Spleen (tissue), 11 donors: ENCODE results near the gene SLC2A14. TPM values are rescaled to one million over a fixed set of nuclear protein-coding genes. Genes with fewer than 3 reads are reported as not detected.
"Not testable (repeated sequence)": the region's sequence is repeated elsewhere in the genome, so short reads cannot be mapped to it uniquely, and the experiment has no call there.

ENCODE experiments used
- DNase-seq: peaks from one replicate; pipeline ENCODE4 v3.0.0-alpha.2; 2020
- H3K27ac ChIP-seq, 8 donors: fragments of 200-600 bp; sonication (generic) in 7 of 8; 1 replicate in 4 of 8; 2 replicates in 4 of 8; pipeline versions ENCODE4 v1.5.0 to v1.8.0; 2016 to 2021; ENCODE audit warnings: inconsistent platforms in 4 of 8, mild to moderate bottlenecking in 4 of 8, moderate library complexity in 1 of 8
- H3K27me3 ChIP-seq, 7 donors: fragments of 200-600 bp; sonication (generic) in 6 of 7; replicated peaks in 1 of 7; 1 replicate in 4 of 7; 2 replicates in 3 of 7; pipeline versions ENCODE4 v1.5.0 to v1.8.0; 2016 to 2021; ENCODE audit warnings: inconsistent platforms in 3 of 7, mild to moderate bottlenecking in 1 of 7
- H3K36me3 ChIP-seq, 6 donors: fragments of 200-600 bp; sonication (generic) in 5 of 6; 1 replicate in 4 of 6; 2 replicates in 2 of 6; pipeline versions ENCODE4 v1.5.0 to v1.8.0; 2016 to 2021; ENCODE audit warnings: inconsistent platforms in 2 of 6
- H3K4me1 ChIP-seq, 6 donors: fragments of 200-600 bp; sonication (generic) in 5 of 6; 1 replicate in 3 of 6; 2 replicates in 3 of 6; pipeline versions ENCODE4 v1.5.0 to v1.8.0; 2016 to 2021; ENCODE audit warnings: inconsistent platforms in 3 of 6
- H3K4me3 ChIP-seq, 8 donors: fragments of 200-600 bp; sonication (generic) in 7 of 8; 1 replicate in 4 of 8; 2 replicates in 4 of 8; pipeline versions ENCODE4 v1.5.0 to v1.8.0; 2016 to 2021; ENCODE audit warnings: inconsistent platforms in 4 of 8, mild to moderate bottlenecking in 4 of 8, moderate library complexity in 2 of 8
- H3K9me3 ChIP-seq, 8 donors: fragments of 200-600 bp; sonication (generic) in 7 of 8; 1 replicate in 4 of 8; 2 replicates in 4 of 8; pipeline versions ENCODE4 v1.5.0 to v1.8.0; 2016 to 2021; ENCODE audit warnings: inconsistent platforms in 4 of 8
- CTCF ChIP-seq, 11 experiments: fragments of 200-600 bp in 7 of 11; fragments of 450-650 bp in 4 of 11; sonication (generic) in 4 of 11; IDR thresholded peaks in 8 of 11; conservative IDR thresholded peaks in 3 of 11; 1 replicate in 7 of 11; 2 replicates in 4 of 11; pipeline versions ENCODE4 v1.4.0 to v1.8.0; 2016 to 2021; ENCODE audit warnings: antibody characterized with exemption in 11 of 11, inconsistent platforms in 4 of 11, mild to moderate bottlenecking in 1 of 11
- POLR2A ChIP-seq, 3 donors: fragments of 450-650 bp; IDR thresholded peaks; one replicate each; pipeline ENCODE4 v1.5.1; 2017; ENCODE audit warnings: antibody characterized with exemption in 3 of 3, mild to moderate bottlenecking in 1 of 3
- POLR2AphosphoS5 ChIP-seq, 3 donors: sonication (generic); formaldehyde crosslinking; IDR thresholded peaks; one replicate each; pipeline ENCODE4 v1.5.1; 2017; ENCODE audit warnings: antibody characterized with exemption in 3 of 3
- WGBS, 5 donors: extraction: QIAGEN DNeasy Blood & Tissue Kit in 3 of 5; methylation state at CpG; one replicate each; pipeline versions ENCODE4 v1.1.5 to v1.1.7; 2013 to 2018; 5-methylcytosine and 5-hydroxymethylcytosine counted together
- intact Hi-C: fragments of 100-400 bp; cut with DNase I; formaldehyde crosslinking; loops from one replicate; pipeline ENCODE4 v1.15.0; 2023; ENCODE audit warnings: low total_unique reads
- polyA plus RNA-seq, 3 donors: library from polyadenylated mRNA; stranded (reverse); fragments of 200-250 nt; gene quantifications; one replicate each; pipeline ENCODE4 v1.2.1, GENCODE V29; 2013
- total RNA-seq, 7 donors: library from RNA; depleted of rRNA in 3 of 7; stranded (reverse); fragments of >200 nt in 3 of 7; fragmentation: NEBNext Ultra II Directional in 4 of 7; extraction: Animal tissue kit (Norgen Biotek cat#: 25700) in 4 of 7; gene quantifications; one replicate each; pipeline versions ENCODE4 v1.1.0 to v1.2.1, GENCODE V29; 2016 to 2021
- donor health status: healthy with polysubstance abuse.
- donor health status: DM: no; HTN: no; CAD: no; lungs with moderate emphysema.
- donor health status: DM: no; HTN: no; CAD: no.
- donor health status: Bipolar disorder and iron deficiency.
- donor health status: healthy.
- donor health status: DM: no; HTN: no; CAD: no.
- donor health status: DM: yes; HTN: yes; CAD: no.

SLC2A14 gene
- total and polyA plus RNA-seq, 10 donors: 0.37 to 7.4 (median 2.9) TPM; not detected in 5

- H3K4me3 ChIP-seq: no peak overlapping the region
- no peak for TF ChIP-seq CTCF (IDR thresholded peaks at IDR 0.05 in 8 of 11, conservative IDR thresholded peaks at IDR 0.05 in 3 of 11)
- peak in 2 of 3 donors; percentile 42 to 47 for TF ChIP-seq POLR2AphosphoS5 (IDR thresholded peaks at IDR 0.05)
- no peak for TF ChIP-seq POLR2A (IDR thresholded peaks at IDR 0.05)
- intact Hi-C loops: no loop called here
- no peak overlapping the region for H3K27ac ChIP-seq
- no peak for DNase-seq
- no peaks in the 10 kb centered on the region for H3K9me3 ChIP-seq
- WGBS, 5 donors: 31 to 66% (median 39%) methylated on average over 18 to 38 of the region's 38 CpGs
- no peaks in the 10 kb centered on the region for H3K27me3 ChIP-seq
- H3K4me1 ChIP-seq: peaks cover 0 to 13% (median 0%) of the 10 kb centered on the region in 6 donors
- H3K36me3 ChIP-seq: peaks cover 0 to 41% (median 32%) of the 10 kb centered on the region in 6 donors
Observed at GRCh38 chr12:7915661-7916403, 43.1 kb upstream of the SLC2A14 start.

GRCh38 chr12:7910106-7910505 is 37.4 kb upstream of the SLC2A14 start:
- DNase-seq, intact Hi-C loops, H3K4me1 ChIP-seq: not testable (repeated sequence)

GRCh38 chr12:7907009-7907408 is 34.3 kb upstream of the SLC2A14 start:
- no peak overlapping the region for H3K27ac ChIP-seq
- no peak overlapping the region for H3K4me3 ChIP-seq
- H3K9me3 ChIP-seq: no peaks in the 10 kb centered on the region
- TF ChIP-seq CTCF (IDR thresholded peaks at IDR 0.05 in 8 of 11, conservative IDR thresholded peaks at IDR 0.05 in 3 of 11) (peak in 1 of 11 experiments; percentile 4), POLR2A (IDR thresholded peaks at IDR 0.05) (no peak), POLR2AphosphoS5 (IDR thresholded peaks at IDR 0.05) (no peak)
- H3K27me3 ChIP-seq: no peaks in the 10 kb centered on the region
- DNase-seq: no peak
- peaks cover 0 to 5% (median 0%) of the 10 kb centered on the region in 6 donors for H3K4me1 ChIP-seq
- no peaks in the 10 kb centered on the region for H3K36me3 ChIP-seq
- intact Hi-C loops: no loop called here
- WGBS, 5 donors: 12 to 26% (median 21%) methylated on average over 3 of the region's 3 CpGs

More at GRCh38 chr12:7910106-7910505, 37.4 kb upstream of the SLC2A14 start:
- H3K36me3 ChIP-seq, H3K4me3 ChIP-seq, H3K27ac ChIP-seq, H3K27me3 ChIP-seq, H3K9me3 ChIP-seq: not testable (repeated sequence)
- 75 to 88% (median 85%) methylated on average over 7 of the region's 7 CpGs for WGBS, 5 donors

GRCh38 chr12:7906303-7906702 is 33.6 kb upstream of the SLC2A14 start:
- H3K27ac ChIP-seq, H3K4me1 ChIP-seq, H3K9me3 ChIP-seq, H3K4me3 ChIP-seq, H3K27me3 ChIP-seq, intact Hi-C loops, DNase-seq, H3K36me3 ChIP-seq: not testable (repeated sequence)
- 76 to 90% (median 81%) methylated on average over 4 of the region's 4 CpGs for WGBS, 5 donors

- H3K27me3 ChIP-seq, H3K9me3 ChIP-seq, H3K36me3 ChIP-seq, DNase-seq, intact Hi-C loops, H3K4me1 ChIP-seq, H3K4me3 ChIP-seq, H3K27ac ChIP-seq: not testable (repeated sequence)
- WGBS, 5 donors: 27 to 44% (median 37%) methylated on average over 2 to 5 of the region's 5 CpGs
Observed at GRCh38 chr12:7905600-7906125, 32.9 kb upstream of the SLC2A14 start.
